ENCODE results near the gene KITLG. TPM values are rescaled to one million over a fixed set of nuclear protein-coding genes. Genes with fewer than 3 reads are reported as not detected.
"Not testable (repeated sequence)": the region's sequence is repeated elsewhere in the genome, so short reads cannot be mapped to it uniquely, and the experiment has no call there.

KITLG gene
- total RNA-seq, 1 donor from 2014 or later = 6.2 TPM

- no peaks in the 10 kb centered on the region for H3K36me3 Mint-ChIP-seq (ENCODE audit: low read depth)
- no peak overlapping the region for H3K4me3 Mint-ChIP-seq
- H3K9me3 Mint-ChIP-seq = no peaks in the 10 kb centered on the region
- H3K27me3 Mint-ChIP-seq (ENCODE audit: low read depth) = no peaks in the 10 kb centered on the region
- no peak for TF ChIP-seq CTCF (conservative IDR thresholded peaks at IDR 0.05)
- H3K4me1 Mint-ChIP-seq = peaks cover 19% of the 10 kb centered on the region
- no peak for DNase-seq (ENCODE audit: low read depth, low spot score)
- no peak overlapping the region for H3K27ac Mint-ChIP-seq (ENCODE audit: unreplicated experiment)
Measured at GRCh38 chr12:88552610-88553079, 27.6 kb downstream of the KITLG start.

- Mint-ChIP-seq H3K4me1 (peaks cover 13% of the 10 kb centered on the region), H3K27ac (ENCODE audit: unreplicated experiment) (no peak overlapping the region), H3K27me3 (ENCODE audit: low read depth) (no peaks in the 10 kb centered on the region), H3K36me3 (ENCODE audit: low read depth) (no peaks in the 10 kb centered on the region), H3K9me3 (no peaks in the 10 kb centered on the region), H3K4me3 (no peak overlapping the region)
- TF ChIP-seq CTCF (conservative IDR thresholded peaks at IDR 0.05) = no peak
- no peak for DNase-seq (ENCODE audit: low read depth, low spot score)
Measured at GRCh38 chr12:88549929-88550328, 30.3 kb downstream of the KITLG start.

GRCh38 chr12:88547949-88548348, 32.3 kb downstream of the KITLG start:
- DNase-seq (ENCODE audit: low read depth, low spot score); H3K4me3 Mint-ChIP-seq; H3K27me3 Mint-ChIP-seq (ENCODE audit: low read depth); H3K36me3 Mint-ChIP-seq (ENCODE audit: low read depth); H3K4me1 Mint-ChIP-seq; H3K27ac Mint-ChIP-seq (ENCODE audit: unreplicated experiment); H3K9me3 Mint-ChIP-seq: not testable (repeated sequence)

GRCh38 chr12:88546853-88547252, 33.4 kb downstream of the KITLG start:
- TF ChIP-seq CTCF (conservative IDR thresholded peaks at IDR 0.05) = no peak
- H3K27ac Mint-ChIP-seq (ENCODE audit: unreplicated experiment) = peak overlapping the region; percentile 7
- H3K4me1 Mint-ChIP-seq = no peaks in the 10 kb centered on the region

GRCh38 chr12:88546226-88546625, 34.0 kb downstream of the KITLG start:
- DNase-seq (ENCODE audit: low read depth, low spot score) = no peak
- TF ChIP-seq CTCF (conservative IDR thresholded peaks at IDR 0.05) = no peak
- Mint-ChIP-seq H3K4me3 (no peak overlapping the region), H3K27me3 (ENCODE audit: low read depth) (no peaks in the 10 kb centered on the region), H3K27ac (ENCODE audit: unreplicated experiment) (no peak overlapping the region), H3K4me1 (peaks cover 2% of the 10 kb centered on the region), H3K9me3 (no peaks in the 10 kb centered on the region), H3K36me3 (ENCODE audit: low read depth) (peaks cover 6% of the 10 kb centered on the region)

More at GRCh38 chr12:88546853-88547252, 33.4 kb downstream of the KITLG start:
- Mint-ChIP-seq H3K4me3 (no peak overlapping the region), H3K27me3 (ENCODE audit: low read depth) (no peaks in the 10 kb centered on the region), H3K9me3 (no peaks in the 10 kb centered on the region), H3K36me3 (ENCODE audit: low read depth) (peaks cover 6% of the 10 kb centered on the region)
- no peak for DNase-seq (ENCODE audit: low read depth, low spot score)

- Mint-ChIP-seq H3K36me3 (ENCODE audit: low read depth) (peaks cover 6% of the 10 kb centered on the region), H3K27me3 (ENCODE audit: low read depth) (no peaks in the 10 kb centered on the region), H3K4me1 (peaks cover 5% of the 10 kb centered on the region), H3K27ac (ENCODE audit: unreplicated experiment) (peak overlapping the region; percentile 9), H3K4me3 (no peak overlapping the region), H3K9me3 (no peaks in the 10 kb centered on the region)
- no peak for TF ChIP-seq CTCF (conservative IDR thresholded peaks at IDR 0.05)
- DNase-seq (ENCODE audit: low read depth, low spot score) = no peak
Measured at GRCh38 chr12:88544991-88545980, 35.0 kb downstream of the KITLG start.

Measured in neural crest cell (in vitro differentiated cells).